ENCODE measurements around the gene DOCK9.

DNA sequence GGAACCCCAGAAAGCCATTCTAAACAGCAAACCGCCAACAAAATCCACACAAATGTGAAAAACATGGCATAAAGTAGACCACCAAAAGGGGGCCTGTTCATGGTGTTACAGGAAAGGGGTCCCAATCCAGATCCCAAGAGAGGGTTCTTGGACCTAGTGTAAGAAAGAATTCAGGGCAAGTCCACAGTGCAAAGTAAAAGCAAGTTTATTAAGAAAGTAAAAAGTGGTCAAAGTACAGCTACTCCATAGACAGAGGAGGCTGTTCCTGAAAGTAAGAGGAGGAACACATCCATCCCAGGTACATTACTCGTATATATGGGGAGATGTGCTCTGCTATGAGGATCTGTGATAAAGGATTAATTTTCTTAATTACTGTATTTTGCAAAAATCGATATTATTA lies 157.6 kb downstream of the DOCK9 start:
- TF ChIP-seq POLR2AphosphoS5 (IDR thresholded peaks at IDR 0.05) = no peak
- TF ChIP-seq CTCF (IDR thresholded peaks at IDR 0.05) = no peak

All from suprapubic skin (tissue), 3 donors.